ENCODE measurements around the gene PPIE. TPM values are rescaled to one million over a fixed set of nuclear protein-coding genes. Genes with fewer than 3 reads are reported as not detected.

The PPIE gene
- total RNA-seq, 1 experiment from 2014 or later, result 73.8 TPM

DNA sequence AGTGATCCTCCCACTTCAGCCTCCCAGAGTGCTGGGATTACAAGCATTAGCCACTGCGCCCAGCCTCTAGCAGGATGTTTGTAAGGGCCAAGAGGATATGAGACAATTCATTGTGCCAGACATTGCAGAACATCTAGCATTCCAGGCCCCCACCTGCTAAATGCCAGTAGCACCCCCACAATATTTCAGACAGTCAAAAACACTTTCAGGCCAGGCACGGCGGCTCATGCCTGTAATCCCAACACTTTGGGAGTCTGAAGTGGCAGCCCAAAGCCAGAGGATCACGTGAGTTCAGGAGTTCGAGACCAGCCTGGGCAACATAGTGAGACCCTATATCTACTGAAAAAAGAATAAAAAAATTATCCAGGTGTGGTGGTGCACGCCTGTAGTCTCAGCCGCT, 12.9 kb downstream of the PPIE start:
- Histone ChIP-seq H4K20me1 (ENCODE audit: insufficient read depth) (no peaks in the 10 kb centered on the region), H3K9me3 (ENCODE audit: control insufficient read depth in 1 of 2, insufficient read depth in 1 of 2, low read depth in 1 of 2, low read length in 2 of 2) (no peaks in the 10 kb centered on the region), H2AFZ (ENCODE audit: low read depth, low read length, poor library complexity, severe bottlenecking) (no peak overlapping the region), H3K79me2 (ENCODE audit: insufficient read depth, low read length) (0 out of 2 replicates have a peak, but pooled peaks cover 2% of the 10 kb centered on the region), H3K4me2 (ENCODE audit: low read length) (no peak overlapping the region), H3K9ac (ENCODE audit: low read length) (no peak overlapping the region), H3K4me3 (replicated peaks in 1 of 2; ENCODE audit: low read depth in 1 of 2, low read length in 2 of 2) (no peak overlapping the region), H3K9me2 (ENCODE audit: insufficient read depth) (no peaks in the 10 kb centered on the region), H3K27ac (ENCODE audit: low read depth, low read length) (no peak overlapping the region), H3K27me3 (ENCODE audit: insufficient read depth, low read length) (no peaks in the 10 kb centered on the region), H3K36me3 (ENCODE audit: control insufficient read depth in 1 of 2, insufficient read depth in 2 of 2, low read length in 2 of 2) (peaks cover 56 to 78% of the 10 kb centered on the region in 2 experiments), H3K4me1 (ENCODE audit: control insufficient read depth in 1 of 2, insufficient read depth in 2 of 2, low read length in 2 of 2) (no peaks in the 10 kb centered on the region)
- ChIA-PET POLR2A (no interaction called here), CTCF (no interaction called here), RAD21 (ENCODE audit: low non-redundant PET in 1 of 2, low total read pairs in 2 of 2, uncharacterized antibody in 2 of 2, unreplicated experiment in 2 of 2) (no interaction called here)
- TF ChIP-seq JUND (IDR thresholded peaks at IDR 0.05), result no peak
- no peak for TF ChIP-seq ZNF274 (IDR thresholded peaks at IDR 0.05; ENCODE audit: low read depth, low read length)
- no peak for TF ChIP-seq RAD21 (IDR thresholded peaks at IDR 0.05; ENCODE audit: low read depth)
- TF ChIP-seq SRF (IDR thresholded peaks at IDR 0.05; ENCODE audit: low read depth), result no peak
- TF ChIP-seq ZFX (IDR thresholded peaks at IDR 0.05), result no peak
- no peak for TF ChIP-seq EGR1 (IDR thresholded peaks at IDR 0.05; ENCODE audit: low read depth)
- no peak for TF ChIP-seq EZH2 (IDR thresholded peaks at IDR 0.05)
- no peak for TF ChIP-seq CBX3 (IDR thresholded peaks at IDR 0.05; ENCODE audit: low read depth)
- no peak for TF ChIP-seq POLR2A (IDR thresholded peaks at IDR 0.05; ENCODE audit: borderline replicate concordance, extremely low read depth, insufficient read depth, insufficient read length)
- TF ChIP-seq ELF1 (IDR thresholded peaks at IDR 0.05; ENCODE audit: borderline replicate concordance, low read depth), result no peak
- no peak for TF ChIP-seq EZH2phosphoT487 (IDR thresholded peaks at IDR 0.05; ENCODE audit: borderline replicate concordance)
- TF ChIP-seq, protein P1, sequence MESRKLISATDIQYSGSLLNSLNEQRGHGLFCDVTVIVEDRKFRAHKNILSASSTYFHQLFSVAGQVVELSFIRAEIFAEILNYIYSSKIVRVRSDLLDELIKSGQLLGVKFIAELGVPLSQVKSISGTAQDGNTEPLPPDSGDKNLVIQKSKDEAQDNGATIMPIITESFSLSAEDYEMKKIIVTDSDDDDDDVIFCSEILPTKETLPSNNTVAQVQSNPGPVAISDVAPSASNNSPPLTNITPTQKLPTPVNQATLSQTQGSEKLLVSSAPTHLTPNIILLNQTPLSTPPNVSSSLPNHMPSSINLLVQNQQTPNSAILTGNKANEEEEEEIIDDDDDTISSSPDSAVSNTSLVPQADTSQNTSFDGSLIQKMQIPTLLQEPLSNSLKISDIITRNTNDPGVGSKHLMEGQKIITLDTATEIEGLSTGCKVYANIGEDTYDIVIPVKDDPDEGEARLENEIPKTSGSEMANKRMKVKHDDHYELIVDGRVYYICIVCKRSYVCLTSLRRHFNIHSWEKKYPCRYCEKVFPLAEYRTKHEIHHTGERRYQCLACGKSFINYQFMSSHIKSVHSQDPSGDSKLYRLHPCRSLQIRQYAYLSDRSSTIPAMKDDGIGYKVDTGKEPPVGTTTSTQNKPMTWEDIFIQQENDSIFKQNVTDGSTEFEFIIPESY (IDR thresholded peaks at IDR 0.05; ENCODE audit: extremely low read depth, insufficient replicate concordance, low read length), result no peak
- TF ChIP-seq TCF7L2 (IDR thresholded peaks at IDR 0.05; ENCODE audit: borderline replicate concordance, extremely low read depth, insufficient read depth, insufficient read length), result no peak
- TF ChIP-seq FOSL1 (IDR thresholded peaks at IDR 0.05; ENCODE audit: low read depth), result no peak
- TF ChIP-seq, protein P2, sequence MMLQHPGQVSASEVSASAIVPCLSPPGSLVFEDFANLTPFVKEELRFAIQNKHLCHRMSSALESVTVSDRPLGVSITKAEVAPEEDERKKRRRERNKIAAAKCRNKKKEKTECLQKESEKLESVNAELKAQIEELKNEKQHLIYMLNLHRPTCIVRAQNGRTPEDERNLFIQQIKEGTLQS (IDR thresholded peaks at IDR 0.05), result no peak
- TF ChIP-seq SIN3A (IDR thresholded peaks at IDR 0.05; ENCODE audit: low read depth), result no peak
- TF ChIP-seq, protein P3, sequence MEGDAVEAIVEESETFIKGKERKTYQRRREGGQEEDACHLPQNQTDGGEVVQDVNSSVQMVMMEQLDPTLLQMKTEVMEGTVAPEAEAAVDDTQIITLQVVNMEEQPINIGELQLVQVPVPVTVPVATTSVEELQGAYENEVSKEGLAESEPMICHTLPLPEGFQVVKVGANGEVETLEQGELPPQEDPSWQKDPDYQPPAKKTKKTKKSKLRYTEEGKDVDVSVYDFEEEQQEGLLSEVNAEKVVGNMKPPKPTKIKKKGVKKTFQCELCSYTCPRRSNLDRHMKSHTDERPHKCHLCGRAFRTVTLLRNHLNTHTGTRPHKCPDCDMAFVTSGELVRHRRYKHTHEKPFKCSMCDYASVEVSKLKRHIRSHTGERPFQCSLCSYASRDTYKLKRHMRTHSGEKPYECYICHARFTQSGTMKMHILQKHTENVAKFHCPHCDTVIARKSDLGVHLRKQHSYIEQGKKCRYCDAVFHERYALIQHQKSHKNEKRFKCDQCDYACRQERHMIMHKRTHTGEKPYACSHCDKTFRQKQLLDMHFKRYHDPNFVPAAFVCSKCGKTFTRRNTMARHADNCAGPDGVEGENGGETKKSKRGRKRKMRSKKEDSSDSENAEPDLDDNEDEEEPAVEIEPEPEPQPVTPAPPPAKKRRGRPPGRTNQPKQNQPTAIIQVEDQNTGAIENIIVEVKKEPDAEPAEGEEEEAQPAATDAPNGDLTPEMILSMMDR (IDR thresholded peaks at IDR 0.05 in 2 of 3, conservative IDR thresholded peaks at IDR 0.05 in 1 of 3; ENCODE audit: borderline replicate concordance in 1 of 3, insufficient read depth in 1 of 3, low read depth in 2 of 3, low read length in 2 of 3), result no peak
- no peak for TF ChIP-seq SP1 (IDR thresholded peaks at IDR 0.05; ENCODE audit: low read depth)
- TF ChIP-seq CEBPB (IDR thresholded peaks at IDR 0.05; ENCODE audit: low read depth), result no peak
- TF ChIP-seq POLR2AphosphoS5 (IDR thresholded peaks at IDR 0.05; ENCODE audit: low read depth, low read length), result no peak
- BruUV-seq (replicated peaks), result no TSS peak
- DNase-seq (ENCODE audit: low read depth, low spot score) (no peak), ATAC-seq (no peak)
- intact Hi-C loops (cut with micrococcal nuclease), result no loop called here

All from HCT116 (cell line).